GM19328 (cell line): ENCODE data around the gene CCSER1.
"Not testable (repeated sequence)": the region's sequence is repeated elsewhere in the genome, so short reads cannot be mapped to it uniquely, and the experiment has no call there.

Experiments used
- ATAC-seq: cut with Tn5 transposase; IDR thresholded peaks from one replicate; pipeline ENCODE4 v1.9.1; 2021; ENCODE audit warnings: mild to moderate bottlenecking, moderate library complexity; ENCODE audit not compliant: unreplicated experiment

Gene CCSER1

DNA sequence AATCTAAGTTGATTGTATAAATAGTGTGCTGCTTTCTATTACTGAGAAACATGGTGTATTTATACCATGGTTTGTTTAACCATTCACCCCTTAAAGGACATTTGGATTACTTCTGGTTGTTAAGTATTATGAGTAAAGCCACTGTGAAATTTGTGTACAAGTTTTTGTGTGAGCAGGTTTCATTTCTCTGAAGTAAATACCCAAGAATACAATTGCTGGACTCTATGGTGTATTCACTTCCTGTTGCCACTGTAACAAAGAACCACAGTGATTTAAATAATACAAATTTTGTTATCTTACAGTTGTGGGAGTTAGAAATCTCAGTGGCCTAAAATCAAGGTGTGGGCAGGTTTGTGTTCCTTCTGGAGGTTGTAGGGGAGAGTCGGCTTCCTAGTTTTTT lies 869.6 kb downstream of the CCSER1 start:
- ATAC-seq, result peak; percentile 53

DNA sequence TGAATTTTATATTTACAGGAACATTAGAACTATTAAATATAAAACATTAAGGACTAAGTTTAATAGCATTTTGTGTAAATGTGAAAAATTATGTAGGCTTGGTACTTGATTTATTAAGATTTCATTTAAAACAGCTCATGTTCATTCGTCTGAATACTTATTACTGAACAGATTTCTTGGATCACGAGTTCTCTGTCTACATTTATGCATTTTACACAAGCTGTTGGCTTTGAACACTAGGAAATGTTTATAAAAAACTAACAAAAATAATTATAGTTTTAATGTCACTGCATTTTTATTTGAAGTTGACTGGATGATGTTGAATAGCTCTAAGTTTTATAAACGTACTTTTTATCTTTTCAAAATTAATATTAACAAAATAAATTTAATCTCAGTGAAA lies 888.7 kb downstream of the CCSER1 start:
- no peak for ATAC-seq

DNA sequence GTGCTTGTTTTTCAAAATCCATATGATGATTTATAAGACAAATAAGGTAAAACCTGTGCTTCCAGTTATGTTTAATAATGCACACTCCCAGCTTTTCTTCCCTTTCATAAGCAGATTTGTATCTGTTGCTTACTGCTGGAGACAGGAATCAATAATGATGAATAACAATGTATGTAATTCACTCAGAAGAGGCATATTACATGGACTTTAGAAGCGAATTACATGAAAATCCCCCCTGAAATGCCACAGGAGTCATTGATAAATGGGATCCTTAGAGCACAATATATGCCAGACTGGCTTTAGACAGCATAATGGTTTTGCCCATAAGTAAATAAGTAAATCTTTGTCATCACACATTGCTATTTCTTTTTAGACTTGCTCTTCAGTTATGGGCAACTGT lies 892.3 kb downstream of the CCSER1 start:
- no peak for ATAC-seq

DNA sequence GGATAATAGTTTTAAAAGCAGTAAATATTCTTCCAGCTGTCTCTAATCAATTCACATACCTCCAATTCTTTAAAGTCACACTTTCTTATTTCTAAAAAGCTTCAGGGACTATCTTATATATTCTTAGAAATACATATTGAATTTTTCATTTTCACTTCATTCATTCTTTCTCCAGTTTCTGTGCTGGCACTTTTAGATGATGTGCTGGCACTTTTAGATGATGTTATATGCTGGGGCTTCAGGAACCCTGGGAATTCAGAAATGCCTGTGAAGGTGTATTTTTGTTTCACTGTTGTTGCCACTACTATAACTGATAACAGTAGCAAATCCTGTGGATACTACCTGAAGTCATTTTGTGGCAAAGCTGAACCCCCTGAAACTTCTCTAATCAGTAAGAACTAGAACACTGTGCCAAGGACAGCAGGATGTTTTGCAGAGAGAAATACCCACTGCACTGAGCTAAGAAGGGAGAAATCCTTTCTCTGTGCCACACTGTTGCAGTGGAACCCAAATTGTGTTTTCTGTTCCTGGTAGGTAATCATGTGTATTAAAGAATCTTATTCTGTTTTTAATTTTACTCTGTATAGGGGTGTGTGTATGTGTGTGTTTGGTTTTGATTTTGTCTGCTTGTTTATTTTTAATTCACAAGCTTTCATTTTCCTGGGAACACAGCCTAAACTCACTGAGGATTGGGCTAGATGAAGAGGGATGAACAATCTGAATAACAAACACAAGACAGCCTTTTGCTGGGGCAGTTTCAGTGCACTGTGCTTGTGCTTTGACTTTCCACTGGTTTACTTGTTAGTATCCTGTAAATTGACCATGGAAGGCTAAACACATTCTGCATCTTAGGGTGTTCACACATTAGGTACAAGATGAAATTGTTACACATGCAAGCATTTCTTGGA lies 898.3 kb downstream of the CCSER1 start:
- no peak for ATAC-seq

DNA sequence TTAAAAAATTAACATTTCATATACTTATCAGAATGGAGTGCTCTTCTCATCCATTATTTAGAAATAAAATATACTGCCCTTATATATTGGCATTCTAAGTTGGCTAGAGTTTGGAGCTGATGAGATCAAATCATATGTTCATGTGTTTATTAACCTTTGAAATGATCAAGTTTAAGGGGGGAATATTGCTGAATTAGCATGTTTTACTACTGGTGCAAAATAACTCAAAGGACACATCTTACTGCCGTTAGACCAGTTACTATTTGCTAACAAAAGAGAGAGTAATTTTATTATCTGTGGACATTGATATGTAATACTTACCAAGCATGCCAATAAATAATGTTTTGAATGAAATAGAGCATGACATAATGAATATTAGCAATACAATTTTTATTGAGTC lies 901.0 kb downstream of the CCSER1 start:
- ATAC-seq, result no peak

DNA sequence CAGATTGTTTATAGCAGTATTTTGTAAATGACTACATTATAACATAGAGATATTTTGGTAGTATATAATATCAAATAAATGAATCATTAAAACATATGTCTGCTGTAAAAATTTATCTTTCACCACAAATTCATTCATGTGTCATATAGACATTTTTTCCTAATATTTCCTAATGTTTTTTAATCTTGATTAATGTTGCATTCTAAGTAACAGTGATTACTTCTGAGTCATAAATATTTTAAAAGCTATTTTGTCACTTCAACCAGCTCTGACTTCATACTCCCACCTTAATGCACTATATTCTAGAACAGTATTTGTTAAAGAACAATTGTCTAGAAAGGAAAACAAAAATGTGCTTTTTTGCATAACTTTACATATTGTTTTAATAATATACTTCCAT lies 904.6 kb downstream of the CCSER1 start:
- ATAC-seq, result no peak

DNA sequence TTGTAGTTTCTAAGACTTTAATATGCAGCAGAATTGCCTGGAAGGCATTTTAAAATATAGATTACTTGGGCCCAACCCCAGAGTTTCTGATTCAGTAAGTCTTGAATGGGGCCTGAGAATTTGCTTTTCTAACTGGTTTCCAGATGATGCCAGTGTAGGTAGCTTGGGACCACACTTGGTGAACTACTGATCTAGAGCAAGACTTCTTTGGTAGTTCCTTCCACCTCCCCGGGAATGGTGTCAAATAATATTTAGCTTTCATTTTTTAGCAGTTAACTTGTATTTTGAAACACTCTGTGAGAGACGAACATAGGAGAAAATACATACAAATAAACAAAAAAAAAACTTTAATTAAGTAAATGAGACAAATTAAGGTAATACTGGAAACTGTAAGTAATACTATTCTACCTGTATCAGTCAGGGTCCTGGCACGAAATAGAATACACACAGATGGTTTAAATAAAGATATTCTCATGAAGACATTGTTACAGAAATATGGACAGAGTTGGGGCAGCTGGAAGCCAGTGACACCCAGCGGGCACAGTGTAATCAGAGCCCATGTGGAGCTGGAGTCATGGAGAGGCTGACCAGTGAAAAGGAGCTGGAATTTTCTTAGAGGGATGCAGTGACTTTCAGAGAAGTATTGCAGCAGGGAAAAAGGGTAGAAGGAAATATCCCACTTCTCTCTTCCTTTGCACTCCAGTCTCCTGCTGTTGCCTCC lies 905.7 kb downstream of the CCSER1 start:
- no peak for ATAC-seq

DNA sequence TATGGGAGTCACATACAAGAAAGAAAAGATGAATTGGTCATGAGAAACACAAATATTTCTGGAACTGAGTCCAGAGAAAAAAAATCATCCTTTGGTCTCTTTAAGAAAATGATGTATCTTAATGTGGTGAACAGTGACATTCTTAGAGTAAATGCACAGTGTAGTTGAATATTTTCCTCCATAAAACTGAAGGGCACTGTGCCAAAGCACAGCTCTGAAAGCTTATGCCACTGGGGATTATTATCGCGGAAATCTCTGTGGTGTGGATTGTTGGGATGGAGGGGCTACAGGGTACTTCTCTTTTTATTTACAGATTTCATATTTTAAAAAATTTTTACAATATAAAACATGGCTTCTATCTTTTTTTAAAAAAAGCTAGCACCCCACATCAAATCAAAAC lies 908.1 kb downstream of the CCSER1 start:
- no peak for ATAC-seq

DNA sequence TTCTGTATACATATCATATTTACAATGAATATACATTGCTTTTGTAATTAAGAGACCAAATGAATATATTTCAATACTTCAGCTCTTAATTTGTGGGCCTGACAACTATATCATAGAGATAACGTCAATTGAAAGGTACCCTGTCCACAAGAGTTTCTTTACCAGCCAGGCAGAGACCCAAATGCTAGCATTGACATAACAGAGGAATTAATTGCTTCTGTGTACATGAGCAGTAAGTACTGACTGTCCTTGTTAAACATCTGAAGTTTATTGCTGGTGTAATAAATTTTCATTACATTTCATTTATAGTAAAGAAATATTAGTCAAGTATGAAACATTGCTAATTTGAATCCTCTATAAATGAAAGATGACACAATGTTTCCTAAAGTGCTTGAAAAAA lies 910.8 kb downstream of the CCSER1 start:
- no peak for ATAC-seq

DNA sequence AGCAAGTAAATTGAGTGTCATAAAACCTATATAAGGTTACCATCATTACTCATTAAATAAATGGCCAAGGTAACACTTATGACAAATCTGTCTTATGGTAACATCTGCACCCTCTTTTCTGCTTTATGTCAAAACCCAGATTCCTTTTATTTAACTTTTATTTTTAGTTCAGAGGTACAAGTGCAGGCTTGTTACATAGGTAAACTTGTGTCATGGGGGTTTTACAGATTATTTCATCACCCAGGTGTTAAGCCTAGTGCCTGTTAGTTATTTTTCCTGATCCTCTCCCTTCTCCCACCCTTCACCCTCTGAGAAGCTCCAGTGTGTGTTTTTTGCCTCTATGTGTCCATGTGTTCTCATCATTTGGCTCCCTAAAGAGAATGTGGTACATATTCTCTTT lies 930.7 kb downstream of the CCSER1 start:
- ATAC-seq, result no peak

DNA sequence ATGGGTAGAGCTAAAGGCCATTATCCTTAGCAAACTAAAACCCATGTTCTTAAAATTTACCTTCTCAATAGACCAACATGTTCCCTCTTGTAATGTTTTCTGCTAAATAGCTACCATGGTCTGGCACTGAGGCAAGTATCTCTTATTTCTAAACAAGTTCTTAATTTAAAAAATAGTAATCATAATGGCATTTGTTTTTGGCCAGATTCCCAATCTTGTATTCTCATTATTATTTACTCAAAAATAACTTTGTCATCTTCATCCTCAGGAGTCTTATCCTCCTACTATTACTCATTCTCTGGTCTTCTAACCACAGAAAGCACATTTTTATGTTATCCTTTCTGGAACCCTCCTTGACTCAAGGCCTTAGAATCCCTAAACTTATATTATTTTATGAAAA lies 931.2 kb downstream of the CCSER1 start:
- no peak for ATAC-seq

DNA sequence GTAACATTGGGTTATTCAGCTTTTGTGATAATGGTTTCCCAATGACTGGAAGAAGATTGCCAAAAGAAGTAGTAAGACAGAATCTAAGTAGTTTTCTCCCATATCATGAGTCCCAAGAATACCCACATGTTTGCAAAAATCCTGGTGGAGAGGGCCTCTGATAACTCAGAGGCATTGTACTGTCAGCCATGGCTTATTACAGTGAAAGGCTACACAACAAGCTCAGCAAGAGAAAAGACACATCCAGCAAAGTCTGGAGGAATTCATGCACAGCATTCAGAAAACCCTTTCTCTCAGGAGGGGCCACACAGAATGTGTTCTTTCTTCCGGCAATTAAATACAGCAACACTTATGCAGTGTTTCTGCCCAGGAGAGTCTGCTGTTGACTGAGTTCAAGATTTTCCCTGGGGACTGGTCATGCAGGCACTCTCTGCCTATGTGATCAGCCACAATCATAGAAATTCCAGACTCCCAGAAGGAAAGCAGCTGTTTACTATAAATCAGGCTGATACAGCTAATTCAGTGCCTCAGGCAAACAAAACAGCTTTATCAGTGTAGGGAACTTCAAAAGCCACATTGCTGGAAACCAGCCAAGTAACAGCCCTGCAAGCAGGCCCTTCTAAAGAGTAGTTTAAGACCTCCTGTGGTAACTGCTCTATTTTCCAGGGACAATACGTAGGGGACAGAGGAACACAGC lies 937.1 kb downstream of the CCSER1 start:
- no peak for ATAC-seq

DNA sequence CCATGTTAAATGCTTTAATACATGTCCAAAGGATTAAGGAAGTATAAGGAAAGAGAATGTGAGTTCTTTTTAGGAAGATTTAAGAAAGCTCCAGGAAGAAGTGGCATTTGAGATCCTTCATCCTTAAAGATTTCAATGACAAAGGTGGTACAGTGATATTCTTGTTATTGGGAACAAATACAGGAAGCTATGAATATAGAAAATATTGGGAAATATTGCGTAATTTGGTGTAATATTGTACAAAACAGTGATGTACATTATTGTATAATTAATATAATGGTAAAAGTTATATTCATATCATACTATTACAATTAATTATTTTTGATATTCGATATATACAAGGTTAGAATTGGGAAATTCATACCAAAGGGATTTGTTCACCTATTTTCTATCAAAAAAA lies 937.9 kb downstream of the CCSER1 start:
- ATAC-seq, result no peak

DNA sequence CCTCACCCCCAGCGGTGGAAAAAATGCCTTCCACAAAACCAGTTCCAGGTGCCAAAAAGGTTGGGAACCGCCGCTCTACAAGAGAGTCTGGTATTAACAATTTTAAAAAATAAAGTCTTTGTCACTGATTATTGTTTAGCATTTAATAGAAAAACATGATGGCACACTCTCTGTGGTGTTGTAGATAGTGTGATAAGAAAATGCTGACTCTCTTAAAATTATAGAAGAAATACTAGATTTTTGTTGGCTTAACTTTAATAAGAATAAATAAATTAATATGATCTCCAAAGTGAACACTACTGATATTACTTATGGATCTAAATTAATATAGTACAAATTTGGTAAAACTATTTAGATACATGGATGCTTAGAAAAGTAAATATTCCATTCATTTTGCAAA lies 943.5 kb downstream of the CCSER1 start:
- ATAC-seq, result no peak

DNA sequence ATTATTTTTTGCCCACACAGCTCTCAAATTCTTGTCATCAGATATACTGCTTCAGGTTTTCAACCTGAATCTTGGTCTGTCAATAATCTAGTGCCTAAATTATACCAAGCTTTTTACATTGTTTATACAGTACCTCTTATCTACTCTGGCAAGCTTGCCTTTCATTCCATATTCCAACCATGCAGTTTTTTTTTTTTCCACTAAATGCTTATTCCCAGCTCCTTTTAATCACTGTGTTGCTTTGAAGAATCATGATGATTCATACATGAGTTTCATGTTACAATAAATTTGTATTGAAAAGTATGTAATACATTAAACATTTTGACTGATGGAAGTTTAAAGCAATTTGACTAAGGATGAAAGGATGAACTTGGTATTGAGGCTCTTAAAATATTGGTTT lies 949.0 kb downstream of the CCSER1 start:
- ATAC-seq, result no peak

DNA sequence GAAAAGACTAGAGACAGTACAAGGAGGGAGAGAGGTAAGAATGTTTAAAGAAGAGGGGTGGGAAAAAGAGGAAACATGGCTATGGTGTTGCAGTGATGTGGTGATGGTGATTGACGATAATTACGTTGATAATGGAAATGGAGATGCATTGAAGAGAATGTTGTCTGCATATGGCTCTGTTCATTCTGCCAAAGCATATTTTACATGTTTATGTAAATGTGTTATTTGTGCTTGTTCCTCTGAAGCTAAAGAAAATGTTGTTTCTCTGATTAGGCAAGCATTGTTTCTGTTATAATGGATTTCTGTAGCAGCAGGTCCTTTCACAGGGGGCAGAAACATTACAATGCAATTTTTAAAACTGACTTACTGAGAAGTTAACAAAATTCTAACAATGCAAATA lies 958.8 kb downstream of the CCSER1 start:
- no peak for ATAC-seq

DNA sequence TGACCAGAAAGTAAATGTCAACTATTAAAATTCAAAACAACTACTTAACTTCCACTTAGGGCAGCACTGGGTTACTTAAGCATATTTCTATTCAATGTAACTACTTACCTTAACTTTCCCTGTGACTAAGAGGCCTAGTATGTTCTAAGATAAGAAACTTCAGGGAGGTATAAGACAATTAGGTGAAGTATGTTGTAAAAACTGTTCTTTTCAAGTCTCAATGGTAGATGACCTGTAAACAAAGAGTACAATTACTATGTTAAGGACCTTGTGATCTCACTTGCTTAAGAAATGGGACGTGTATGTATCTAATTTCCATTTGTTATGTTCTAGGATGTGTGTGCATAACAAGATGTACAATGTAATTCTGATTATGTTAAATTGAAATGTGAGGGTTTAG lies 960.5 kb downstream of the CCSER1 start:
- no peak for ATAC-seq

DNA sequence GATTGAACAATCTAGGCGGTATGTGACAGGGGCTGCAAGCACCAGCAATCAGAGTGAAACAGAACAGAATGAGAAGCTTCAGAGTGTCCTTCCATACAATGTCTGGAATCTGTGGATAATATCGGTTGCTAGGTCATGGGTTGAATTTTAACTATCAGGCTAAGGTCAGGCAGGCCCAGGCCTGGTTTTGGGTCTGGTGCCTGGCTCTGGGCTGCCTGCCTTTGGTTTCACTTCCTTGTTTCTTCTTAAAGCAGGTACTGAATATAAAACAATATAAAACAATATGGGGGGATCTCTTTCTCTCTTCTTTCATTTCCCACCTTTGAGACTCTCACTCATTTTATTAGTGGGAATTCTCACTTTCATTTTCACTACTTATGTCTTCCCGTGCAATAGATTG lies 962.0 kb downstream of the CCSER1 start:
- no peak for ATAC-seq

DNA sequence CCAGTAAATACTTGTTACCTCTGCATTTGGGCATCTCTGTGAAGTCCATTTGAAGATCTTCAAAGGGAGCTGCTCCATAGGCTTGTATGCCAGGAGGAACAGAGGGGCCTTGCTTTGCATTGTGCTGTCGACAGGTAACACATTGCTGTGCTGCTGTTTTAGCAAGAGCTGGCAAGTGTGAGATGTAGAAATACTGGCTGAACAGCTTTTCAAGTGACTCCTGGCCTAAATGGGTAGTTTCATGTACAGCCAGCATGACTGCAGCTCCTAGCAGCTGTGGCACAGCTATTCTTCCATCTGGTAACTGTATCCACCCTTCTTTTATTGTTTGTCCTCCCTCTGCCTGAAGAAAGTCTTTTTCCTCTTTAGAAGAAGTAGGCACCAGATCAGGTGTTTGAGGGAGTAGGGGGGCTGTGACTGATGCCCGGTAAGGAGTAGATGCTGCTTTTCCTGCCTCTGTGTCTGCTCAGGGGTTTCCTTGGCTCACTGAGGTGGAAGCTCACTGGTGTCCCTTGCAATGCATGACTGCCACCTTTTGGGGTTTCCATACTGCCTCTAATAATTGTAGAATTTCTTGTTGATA lies 965.3 kb downstream of the CCSER1 start:
- ATAC-seq, result no peak

DNA sequence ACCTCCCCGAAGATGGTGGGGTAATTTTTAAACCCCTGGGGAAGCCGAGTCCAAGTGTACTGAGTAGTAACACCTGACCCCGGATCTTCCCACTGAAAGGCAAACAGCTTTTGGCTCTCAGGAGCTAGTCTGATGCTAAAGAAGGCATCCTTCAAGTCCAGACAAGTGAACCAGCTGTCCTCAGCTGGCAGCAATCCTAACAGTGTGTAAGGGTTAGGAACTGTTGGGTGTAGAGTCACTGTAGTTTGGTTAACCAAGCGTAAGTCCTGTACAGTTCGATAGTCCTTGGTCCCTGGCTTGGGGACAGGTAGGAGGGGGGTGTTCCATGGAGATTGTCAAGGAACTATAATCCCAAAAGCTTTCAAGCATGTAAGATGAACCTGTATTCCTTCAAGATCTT lies 967.0 kb downstream of the CCSER1 start:
- not testable (repeated sequence) for ATAC-seq

DNA sequence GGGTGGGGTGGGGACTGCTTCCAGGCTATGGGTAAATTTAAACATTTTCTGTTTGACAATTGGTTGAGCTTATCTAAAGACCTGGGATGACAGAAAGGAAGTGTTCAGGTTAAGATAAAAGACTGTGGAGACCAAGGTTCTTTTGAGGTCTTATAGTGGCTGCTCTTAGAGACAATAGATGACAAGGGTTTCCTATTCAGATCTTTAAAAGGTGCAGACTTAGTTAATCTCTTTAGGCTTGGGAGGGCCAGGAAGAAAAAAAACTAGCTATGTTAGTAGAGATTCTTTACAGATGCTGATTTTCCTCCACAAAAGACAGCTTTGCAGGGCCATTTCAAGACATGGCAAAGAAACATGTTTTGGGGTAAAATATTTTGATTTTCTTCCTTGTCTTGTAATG lies 972.5 kb downstream of the CCSER1 start:
- ATAC-seq, result no peak
